Measurements from ENCODE around the gene NR3C2.

DNA sequence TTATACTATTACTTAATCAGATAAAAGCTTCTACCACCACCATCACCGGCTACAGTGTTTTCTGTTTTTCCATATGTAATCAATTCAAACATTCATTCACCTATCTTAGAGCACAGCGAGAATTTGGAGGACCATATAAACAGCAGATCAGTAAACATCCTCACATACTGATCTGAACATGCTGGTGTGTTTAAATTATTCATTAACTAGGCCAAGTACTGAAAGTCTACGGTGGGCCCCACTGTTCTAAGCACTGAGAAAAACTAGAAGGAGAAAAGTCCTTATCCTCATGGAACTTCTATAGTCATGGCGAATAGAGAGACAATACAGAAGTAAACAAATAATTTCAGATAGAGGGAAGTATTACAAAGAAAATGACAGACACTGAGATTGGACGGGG is 176.6 kb downstream of the NR3C2 start:
- TF ChIP-seq, protein P1, sequence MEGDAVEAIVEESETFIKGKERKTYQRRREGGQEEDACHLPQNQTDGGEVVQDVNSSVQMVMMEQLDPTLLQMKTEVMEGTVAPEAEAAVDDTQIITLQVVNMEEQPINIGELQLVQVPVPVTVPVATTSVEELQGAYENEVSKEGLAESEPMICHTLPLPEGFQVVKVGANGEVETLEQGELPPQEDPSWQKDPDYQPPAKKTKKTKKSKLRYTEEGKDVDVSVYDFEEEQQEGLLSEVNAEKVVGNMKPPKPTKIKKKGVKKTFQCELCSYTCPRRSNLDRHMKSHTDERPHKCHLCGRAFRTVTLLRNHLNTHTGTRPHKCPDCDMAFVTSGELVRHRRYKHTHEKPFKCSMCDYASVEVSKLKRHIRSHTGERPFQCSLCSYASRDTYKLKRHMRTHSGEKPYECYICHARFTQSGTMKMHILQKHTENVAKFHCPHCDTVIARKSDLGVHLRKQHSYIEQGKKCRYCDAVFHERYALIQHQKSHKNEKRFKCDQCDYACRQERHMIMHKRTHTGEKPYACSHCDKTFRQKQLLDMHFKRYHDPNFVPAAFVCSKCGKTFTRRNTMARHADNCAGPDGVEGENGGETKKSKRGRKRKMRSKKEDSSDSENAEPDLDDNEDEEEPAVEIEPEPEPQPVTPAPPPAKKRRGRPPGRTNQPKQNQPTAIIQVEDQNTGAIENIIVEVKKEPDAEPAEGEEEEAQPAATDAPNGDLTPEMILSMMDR (IDR thresholded peaks at IDR 0.05) = no peak
- TF ChIP-seq ZFX (IDR thresholded peaks at IDR 0.05; ENCODE audit: borderline replicate concordance) = no peak
